Measurements from ENCODE around the gene ANKLE2.

The ANKLE2 gene

DNA sequence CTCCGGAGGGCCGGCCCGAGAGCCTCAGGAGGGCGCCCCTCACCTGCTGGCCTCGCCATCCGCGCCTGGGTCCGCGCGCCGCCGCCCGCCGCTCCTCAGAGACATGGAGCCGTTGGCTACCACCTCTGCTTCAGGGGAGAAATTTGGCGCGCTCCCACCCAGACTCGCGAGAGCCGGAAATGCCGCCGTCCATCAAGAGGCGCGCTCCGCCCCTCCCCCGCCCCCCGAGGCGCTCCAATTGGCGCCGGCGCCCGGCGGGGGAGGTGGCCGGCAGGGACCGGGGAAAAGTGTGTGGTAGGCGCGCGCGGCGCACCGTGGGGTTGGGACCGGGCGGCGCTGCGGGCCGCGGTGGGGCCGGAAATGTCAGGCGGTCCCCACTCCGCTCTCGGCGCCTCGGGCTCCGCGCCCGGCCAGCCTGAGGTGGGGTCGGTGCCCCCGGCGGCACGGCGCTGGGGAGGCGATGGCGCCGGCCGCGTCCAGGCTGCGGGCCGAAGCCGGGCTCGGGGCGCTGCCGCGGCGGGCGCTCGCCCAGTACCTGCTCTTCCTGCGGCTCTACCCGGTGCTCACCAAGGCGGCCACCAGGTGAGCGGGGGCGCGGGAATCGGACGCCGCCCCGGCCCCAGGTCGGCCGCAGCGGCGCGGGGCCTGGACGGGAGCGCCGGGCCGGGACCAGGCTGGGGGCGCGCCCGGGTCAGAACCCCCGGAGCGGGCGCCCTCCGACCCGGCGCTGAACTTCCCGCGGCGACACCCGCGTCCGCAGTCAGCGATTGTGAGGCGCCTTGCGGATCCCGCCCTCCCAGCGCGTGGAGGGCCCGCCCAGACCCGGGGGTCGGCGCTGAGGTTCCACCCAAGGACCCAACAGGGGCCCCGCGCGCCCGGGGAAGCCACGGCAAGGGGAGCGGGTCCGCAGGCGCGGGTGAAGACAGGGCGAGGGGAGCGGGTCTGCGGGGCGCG lies 74.1 kb downstream of the ANKLE2 start, which contains the start of the genes POLE and PXMP2:
Gene POLE (minus strand): TSS at position 132 of the 954 bp plus-strand sequence. CDS start 27 bp downstream, at position 105.
Gene PXMP2 (plus strand): TSS at position 377 of the 954 bp plus-strand sequence. CDS start 84 bp downstream, at position 461.
- peak; percentile 95 for DNase-seq (ENCODE audit: low read depth in 2 of 2)

DNA sequence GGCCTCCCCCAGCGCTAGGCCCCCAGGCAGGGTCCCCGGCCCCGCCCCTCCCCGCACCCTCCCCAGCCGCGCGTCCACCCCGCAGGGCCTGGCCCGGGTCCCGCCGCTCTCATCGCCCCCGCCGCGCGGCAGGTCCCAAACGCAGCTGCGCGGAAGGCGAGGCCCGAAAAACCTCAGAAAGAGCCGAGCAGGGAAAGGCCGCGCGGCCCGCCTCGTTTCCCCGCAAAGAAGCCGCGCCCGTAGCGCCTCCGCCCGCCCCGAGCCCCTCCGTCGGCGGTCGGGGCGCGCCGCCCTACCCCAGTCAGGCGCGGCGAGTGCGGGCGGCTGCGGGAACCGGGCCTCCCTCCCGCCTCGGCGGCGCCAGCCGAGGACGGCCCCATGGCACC lies 74.8 kb downstream of the ANKLE2 start:
- DNase-seq (ENCODE audit: low read depth in 2 of 2): no peak

DNA sequence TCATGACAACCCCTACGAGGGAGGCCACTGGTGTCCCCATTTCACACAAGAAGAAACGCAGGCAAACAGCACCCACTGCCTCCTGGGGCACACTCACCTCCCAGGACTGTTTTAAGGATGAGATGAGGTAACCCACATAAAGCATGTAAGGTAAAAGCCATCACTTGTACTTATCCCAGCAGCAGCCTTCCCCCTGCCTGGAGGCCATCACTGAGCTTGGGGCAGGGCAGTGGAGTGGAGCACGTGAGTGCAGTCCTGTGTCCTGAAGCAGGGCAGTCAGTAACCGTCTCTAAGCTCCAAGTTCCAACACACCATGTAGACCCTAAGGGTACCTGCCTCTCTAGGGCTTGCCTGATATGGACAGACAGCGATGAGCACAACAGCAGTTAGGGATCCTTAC lies 76.2 kb downstream of the ANKLE2 start:
- no peak for DNase-seq (ENCODE audit: low read depth in 2 of 2)

DNA sequence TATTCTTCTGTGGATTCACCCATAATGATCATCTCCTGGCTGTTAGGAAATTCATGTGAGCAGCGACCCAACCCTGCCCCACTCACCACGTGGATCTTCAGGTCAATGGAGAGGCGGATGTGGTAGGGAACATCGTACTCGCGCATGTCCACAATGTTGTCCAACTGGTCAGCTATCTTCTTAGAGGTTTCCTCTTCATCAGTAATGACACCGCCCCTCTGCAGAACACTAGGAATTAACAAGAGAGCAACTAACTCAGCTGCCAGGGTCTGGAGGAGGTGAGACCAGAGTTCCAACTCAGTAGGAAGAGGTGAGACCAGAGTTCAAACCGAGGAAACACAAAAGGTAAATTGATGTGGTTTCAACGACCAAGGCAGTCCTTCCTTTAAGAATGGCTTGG lies 84.1 kb downstream of the ANKLE2 start:
- no peak for DNase-seq (ENCODE audit: low read depth in 2 of 2)

DNA sequence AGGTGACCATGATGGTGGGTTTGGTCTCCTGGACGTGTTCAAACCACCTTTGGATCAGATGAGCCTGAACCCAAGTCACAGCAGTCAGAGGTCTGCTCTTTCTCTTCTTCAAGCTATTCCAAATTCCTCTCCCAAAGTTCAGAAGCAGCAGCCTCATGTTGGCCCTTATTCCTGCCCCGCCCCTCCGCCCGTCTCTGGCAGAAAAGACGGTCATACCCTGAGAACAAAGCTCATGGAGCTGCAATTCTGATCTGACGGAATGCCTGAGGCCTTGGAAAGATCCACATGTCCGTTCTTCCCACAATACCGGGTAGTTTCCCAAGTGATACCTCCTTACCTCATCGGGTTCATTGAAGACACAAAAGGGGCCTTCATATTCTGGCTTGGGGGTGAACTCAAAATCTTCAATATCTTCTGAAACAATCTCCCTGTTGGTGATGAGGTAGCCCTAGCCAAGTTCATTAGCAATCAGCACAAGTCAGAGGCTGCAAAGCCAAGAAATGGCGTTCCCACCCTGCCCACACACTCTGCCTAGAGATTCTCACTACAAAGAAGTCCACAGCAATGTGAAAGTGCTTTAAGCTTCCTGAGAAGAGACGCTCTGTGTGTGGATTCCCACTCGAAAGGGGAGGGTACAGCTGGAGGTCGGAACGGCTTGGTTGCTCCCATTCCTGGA lies 85.7 kb downstream of the ANKLE2 start:
- no peak for DNase-seq (ENCODE audit: low read depth in 2 of 2)

All from stimulated activated CD4-positive, alpha-beta T cell treated with anti-CD3 and anti-CD28 coated beads, Interleukin-4, amount 100 ng/mL, for 48 hours (primary cell).